HG03280 (cell line): ENCODE results near the gene GALNT11.

Experiments used
- ATAC-seq: cut with Tn5 transposase; IDR thresholded peaks from one replicate; pipeline ENCODE4 v1.9.1; 2021; ENCODE audit warnings: mild to moderate bottlenecking, moderate library complexity; ENCODE audit not compliant: unreplicated experiment

The GALNT11 gene

DNA sequence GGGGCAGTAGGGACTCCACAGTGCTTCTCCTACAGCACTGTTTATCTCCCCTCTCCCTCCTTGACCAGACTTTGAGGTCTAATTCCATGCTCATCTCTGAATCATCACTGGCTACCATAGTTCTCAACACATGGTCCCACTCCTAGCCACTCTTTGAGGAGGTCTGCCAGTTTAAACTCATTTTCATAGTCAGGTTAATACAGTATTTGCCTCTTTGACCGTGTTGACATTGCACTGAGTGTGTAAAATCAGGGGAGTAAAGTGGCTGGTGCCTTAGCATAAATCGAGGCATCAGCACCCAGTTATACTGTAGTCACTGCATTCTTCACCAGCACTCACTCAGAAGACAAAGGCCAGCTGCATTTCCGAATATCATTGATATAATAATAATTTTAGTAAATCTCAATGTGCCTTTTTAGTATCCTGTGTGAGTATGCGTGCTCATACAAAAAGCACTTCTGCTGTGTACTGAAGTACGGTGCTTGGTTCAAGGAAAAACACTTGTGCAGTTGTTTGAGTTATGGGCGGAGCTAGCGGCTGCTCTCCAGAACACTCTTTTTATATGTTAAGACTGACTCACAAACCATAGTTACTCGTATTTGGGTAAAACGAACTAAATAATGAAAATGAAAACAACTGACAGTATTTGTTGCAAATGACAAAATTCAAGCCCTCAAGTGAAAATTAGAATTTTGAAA, 89.7 kb downstream of the GALNT11 start:
- ATAC-seq, result no peak

DNA sequence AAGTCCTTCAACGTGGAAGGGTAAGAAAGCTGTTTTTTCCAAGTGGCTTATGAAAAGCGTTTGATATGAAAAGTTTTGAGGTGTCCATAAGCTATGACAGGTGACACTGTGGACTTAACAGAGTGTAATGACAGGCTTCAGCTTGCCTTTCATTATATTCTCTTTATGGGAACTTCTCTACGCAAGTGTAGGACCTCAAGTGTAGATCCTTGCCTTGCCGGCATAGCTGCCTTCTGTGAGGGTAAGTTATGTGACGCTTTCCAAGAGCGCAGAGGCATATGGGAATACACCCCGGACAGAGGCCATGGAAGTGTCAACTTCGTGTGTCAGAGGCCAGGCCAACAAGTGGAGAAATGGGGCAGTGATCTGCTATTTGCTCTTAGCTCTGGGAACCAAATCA, 91.9 kb downstream of the GALNT11 start:
- no peak for ATAC-seq

DNA sequence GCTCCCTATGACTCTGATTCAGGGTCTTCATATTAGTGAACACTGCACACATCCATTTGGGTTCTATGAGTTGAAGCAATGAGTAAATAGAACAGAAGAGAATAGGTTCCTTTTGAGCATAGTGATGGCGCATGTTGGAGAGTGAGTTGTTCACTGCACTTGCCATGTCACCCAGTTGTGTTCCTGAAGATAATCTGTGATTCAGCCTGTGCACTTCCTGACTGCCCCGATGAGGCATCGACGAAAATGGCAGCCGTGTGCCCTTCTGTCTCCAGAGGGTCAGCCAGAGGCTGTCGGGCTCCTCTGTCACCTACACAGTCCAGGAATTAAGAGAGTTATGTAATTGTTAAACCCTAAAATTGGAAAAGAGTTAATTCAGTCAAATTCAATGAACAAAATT, 94.7 kb downstream of the GALNT11 start:
- ATAC-seq, result no peak

DNA sequence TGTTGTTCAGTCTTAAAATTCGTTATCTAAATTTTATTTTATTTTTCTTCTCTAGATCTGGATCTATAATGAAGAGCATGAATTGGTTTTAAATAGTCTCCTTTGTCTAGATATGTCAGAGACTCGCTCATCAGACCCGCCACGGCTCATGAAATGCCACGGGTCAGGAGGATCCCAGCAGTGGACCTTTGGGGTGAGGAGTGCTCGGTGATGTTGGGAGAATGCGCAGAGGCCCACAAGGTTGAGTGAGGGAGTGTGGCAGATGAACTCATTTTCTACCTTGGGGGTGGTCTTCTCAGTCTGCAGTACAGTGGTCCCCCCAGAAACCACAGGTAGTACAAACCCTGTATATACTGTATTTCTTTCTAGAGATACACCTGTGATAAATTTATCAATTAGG, 95.3 kb downstream of the GALNT11 start:
- no peak for ATAC-seq

DNA sequence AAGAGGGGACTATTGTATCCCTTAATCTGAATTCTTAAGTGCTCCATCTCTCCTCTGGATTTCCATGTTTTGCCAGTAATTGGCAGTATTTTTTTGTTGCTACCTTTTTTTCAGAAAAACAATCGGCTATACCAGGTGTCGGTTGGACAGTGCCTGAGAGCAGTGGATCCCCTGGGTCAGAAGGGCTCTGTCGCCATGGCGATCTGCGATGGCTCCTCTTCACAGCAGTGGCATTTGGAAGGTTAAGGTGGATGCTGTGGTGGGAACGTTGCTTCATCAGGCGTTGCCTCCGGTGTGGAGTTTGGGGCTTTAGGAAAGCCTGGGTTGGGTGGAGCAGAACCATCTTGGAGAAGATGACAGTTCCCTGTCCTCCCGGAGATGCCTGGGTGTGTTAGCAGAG, 96.0 kb downstream of the GALNT11 start:
- ATAC-seq, result no peak

DNA sequence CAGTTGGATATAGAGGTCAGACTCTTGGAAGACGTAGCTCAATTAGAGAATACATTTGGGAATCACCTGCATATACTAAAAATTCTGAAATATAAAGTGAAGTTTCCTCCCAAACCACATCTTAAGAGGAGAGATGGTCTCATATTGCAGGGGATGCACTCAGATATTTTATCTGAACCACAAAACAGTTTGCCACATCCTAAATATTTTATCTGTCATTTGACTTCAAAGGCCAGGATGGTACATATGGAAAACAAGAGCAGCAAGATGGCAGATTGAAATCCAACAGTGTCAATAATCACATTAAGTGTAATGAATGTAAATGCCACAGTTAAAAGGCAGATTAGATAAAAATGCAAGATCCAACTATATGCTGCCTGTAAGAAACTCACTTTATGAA, 97.1 kb downstream of the GALNT11 start:
- no peak for ATAC-seq

DNA sequence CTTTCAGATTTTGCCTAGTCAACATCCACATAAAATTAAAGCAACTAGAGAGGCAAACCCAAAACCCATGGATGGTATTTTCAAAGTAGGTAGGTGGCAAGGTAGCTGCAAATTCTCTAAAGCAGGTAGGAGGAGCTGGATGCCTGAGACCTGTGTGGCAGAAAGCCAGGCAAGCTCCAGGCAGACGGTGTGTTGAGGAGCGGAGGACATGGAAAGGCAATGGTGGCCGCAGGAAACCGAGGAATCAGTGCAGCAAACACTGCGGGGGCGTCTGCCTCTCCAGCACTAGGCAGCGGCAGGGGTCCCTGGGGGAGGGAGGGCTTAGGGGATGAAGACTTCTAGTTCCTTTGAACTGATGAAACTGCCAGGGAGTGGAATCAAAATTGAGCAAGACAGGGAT, 101.3 kb downstream of the GALNT11 start:
- no peak for ATAC-seq

DNA sequence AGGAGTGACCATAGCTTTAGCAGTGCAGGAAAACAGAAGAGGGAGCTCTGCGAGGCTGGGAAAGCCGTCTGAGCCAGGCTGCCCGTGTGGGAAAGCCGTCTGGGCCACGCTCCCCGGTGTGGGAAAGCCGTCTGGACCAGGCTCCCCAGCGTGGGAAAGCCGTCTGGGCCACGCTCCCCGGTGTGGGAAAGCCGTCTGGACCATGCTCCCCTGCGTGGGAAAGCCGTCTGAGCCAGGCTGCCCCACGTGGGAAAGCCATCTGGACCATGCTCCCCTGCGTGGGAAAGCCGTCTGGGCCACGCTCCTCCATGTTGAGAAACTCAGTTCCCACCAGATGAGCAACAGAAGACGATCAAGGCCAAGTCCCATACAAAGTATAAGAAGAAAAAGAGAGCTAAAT, 101.8 kb downstream of the GALNT11 start:
- no peak for ATAC-seq

DNA sequence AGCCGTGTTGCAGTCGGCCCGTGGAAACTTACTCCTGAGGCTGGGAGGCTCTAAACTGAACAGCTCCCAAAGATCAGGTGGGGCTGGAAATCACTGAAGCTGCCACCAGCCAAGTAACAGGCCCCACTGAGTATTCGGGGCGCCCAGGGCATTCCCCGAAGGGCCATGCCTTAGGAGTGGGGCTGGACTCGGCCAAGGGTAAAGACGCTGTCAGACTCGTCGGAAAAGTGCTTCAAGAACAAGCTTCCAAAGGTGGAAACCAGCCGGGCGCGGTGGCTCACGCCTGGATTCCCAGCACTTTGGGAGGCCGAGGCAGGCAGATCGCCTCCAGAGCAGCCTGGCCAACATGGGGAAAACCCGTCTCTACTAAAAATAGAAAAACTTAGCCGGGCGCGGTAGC, 102.8 kb downstream of the GALNT11 start:
- no peak for ATAC-seq

DNA sequence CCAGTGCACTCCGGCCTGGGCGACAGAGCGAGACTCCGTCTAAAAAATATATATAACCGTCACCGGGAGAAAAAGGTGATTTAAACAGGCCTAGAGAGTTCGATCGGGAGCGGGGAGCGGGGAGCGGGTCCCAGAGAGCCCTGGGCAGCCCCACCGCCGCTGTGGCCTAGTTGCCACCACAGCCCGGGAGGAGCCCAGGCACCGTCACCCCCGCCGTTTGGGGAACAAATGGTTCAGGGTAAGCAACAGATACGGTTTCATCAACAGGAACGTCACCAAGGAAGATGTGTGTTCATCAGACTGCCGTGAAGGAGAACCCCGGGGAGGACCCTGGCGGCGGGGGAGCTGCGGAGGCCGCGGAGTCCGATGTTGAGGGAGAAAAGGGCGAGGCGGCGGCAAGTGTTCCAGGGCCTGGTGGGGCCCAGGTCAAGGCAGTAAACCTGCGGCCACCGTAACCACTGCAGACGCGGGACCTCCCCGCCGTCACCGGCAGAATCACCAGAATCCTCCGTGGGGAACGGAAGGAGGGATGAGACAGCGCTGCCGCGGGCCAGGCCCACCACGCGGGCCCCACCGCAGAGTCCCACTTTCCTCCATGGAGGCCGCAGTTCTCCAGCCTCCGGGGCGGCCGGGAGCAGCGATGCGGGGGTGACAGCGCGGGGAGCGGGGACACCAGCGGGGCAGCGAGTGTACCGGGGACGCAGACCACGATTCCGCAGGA, 103.4 kb downstream of the GALNT11 start:
- no peak for ATAC-seq

DNA sequence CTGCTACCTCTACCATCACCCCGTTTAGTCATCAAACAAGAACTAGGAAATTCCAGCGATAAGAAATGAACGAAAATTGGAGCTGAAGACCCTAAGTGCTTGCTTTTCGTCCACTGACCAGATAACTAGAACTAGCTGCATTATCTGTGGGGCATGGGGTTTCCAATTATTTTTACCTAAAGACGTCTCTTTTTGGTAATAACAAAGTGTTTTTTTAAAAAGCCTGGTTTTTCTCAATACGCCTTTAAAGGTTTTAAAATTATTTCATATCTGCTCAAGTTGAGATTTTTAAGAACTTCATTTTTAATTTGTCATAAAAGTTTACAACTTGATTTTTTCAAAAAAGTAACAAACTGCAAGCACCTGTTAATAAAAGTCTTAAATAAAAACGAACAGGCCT, 104.2 kb downstream of the GALNT11 start:
- no peak for ATAC-seq

DNA sequence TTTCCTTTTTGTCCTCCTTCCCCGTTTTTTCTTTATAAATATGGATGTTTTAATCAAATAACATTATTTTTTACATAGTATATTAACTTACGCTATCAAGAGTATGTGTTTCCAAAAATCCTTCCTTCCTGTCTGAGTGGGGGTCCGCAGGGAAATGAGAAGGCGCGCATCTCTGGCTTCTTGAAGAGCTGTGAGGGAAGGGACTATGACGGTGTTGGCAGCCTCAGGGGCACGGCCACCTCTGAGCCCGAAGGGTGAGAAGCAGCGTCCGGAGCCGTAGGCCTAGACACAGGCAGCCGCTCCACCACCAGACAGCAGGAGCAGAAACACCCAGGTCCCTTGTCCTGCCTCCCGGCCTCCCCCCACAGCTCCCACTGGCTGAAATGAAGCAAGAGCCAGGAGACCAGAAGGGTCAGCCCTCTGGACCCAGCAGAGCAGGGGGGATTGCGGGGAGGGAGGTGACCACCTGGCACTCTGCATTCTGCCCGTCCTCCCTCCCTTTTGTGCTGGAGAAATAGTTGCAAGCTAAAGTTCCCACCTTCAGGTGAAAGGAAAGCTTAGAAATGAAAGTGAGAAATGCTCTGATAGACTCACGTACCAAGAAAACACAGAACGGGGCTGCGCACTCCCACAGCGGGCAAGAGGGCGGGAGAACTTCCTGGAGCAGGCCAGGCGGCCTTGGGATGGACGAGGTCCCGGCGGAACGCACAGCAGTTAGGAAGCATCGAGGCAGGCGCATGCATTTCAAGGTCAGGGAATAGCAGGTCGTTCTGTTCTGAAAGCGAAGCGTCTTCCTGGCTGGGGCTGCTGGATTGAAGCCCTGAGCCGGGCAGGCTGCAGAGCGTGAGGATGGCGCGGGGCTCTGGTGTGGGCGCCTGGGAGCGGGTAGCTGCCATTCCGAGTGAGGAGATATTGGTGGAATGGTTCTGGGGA, 105.5 kb downstream of the GALNT11 start:
- no peak for ATAC-seq

DNA sequence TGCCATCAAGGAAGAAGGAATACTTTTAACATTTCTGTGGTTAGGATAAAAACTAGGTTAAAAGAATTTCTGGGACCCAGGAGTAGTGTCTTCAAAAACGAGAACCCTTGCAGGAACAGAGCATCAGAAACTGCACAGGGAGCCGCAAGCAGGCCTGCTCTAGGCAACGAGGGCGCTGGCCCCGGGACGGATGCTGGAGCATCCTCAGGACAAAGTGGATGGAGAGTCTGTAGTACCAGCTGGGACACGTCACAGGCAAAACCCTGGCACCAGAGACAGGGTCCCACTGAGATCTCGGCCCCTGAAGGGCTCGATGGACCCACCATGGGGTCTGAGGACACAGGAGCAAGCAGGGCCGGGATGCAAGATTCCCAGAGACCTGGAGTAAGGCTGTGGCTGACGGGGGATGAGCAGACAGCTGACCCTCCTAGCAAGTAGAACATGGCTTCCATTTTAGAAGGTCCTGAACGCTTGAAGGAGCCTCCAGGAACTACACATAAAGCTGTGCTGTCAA, 106.6 kb downstream of the GALNT11 start:
- ATAC-seq, result no peak

DNA sequence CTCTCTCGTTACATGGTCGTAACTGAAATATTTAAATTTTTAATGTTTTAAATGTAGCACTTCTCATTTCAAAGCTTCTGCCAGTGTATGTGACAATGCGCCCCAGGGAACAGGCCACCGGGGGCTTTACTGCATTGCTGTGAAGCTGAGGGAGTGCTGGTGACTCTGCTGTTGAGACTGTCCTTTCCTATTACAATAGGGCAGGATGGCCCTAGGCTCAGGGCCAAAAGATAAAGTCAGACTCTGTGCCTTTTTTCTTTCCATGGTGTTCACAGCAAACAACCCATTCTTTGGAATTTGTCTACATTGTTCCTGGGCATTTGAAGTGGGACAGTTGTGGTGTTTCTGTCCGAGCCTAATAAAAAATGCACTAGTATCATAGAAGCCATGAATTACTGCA, 107.3 kb downstream of the GALNT11 start:
- ATAC-seq, result no peak

DNA sequence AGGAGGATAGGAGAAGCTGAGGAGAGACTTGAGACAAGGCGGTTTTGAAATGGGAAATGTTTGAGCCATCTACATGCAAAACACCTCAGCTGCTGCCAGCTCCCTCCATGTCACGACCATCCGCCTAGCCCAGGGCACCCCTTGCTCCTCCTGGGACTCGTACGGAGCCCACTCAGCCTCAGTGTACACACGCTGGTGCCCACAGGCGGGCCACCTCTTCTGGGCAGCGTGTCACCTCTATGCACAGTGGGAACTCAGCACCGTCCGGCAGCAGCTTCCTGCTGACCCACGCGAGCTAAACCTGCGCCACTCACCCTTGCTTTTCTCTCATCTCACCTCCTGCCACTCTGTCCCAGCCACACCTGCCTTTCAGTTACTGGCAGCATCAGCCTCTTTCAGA, 108.3 kb downstream of the GALNT11 start:
- ATAC-seq, result no peak

DNA sequence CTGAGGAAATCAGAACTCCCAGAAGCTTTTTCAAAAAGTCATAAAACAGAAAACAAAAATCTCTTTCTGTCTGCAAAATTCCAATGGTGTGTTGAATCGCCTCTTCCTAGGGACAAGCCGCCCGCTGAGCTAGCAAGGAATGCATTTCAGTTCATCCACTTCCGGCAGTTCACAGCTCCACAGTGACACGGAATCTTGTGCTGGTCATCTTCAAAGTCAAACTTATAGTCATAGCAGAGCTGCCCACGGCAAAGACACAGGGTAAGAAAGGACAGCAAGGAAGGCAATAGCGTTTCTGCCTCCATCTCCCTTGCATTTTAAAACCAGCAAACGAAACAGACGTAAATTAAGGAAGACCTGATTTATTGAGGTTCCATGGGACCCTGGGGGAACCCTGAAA, 111.2 kb downstream of the GALNT11 start:
- no peak for ATAC-seq

DNA sequence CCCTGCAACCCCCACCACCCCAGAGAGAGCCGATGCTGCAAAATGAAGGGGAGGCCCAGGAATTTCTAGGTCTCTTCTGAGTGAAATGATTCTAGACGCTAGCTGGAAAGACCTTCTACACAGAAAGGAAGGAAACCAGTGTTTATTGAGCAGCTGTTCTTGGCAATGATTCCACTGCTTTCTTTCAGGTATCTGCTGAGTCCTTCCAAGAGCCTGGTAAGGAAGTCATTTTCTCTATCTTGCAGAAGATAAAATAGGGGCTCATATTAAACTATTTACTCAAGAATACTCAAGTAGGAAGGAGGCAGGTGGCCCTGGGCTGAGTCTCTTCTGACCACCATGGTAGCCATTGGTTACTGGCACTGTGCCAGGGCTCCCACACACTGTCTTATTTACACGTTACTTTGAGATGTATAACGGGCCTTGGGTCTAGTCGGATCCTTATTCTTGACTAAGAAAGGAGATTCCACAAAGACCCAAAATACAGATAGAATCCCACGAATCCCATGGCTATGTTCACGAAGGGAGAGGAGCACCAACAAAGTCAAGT, 112.1 kb downstream of the GALNT11 start:
- ATAC-seq, result no peak

DNA sequence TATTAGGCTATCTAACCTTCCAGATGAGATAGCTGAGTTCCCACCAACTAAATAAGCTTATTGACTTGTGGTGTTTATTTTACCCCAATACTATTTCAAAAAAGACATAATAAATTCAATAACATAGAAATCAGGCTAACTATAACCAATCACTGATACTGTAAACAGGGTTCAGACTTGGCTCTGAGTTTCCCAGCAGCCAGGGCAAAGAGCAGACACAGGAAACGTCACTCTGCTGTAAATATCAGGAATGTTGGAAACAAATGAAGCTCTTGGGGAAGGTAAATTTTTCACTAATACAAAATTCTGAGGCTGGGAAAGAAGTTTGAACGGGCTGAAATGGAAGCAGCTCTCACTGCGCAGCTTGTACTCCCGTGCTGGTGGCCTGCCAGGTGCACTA, 114.6 kb downstream of the GALNT11 start:
- no peak for ATAC-seq

DNA sequence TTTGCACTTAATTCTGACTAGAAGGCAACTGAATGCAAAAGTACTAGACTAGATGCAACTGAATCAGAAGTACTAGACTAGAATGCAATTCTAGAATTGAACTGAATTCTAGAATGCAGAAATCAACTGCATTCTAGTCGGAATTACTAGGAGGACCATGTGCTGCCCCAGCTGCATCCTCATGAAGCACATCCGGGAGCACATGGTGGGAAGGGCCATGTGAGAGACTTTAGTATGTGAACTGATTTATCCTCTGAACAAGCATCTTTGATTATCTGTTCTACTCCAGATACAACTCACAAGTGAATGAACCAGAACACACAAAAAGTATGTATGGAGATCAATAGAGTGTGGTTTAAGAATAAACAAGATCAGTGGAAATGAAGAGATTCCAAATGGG, 115.1 kb downstream of the GALNT11 start:
- no peak for ATAC-seq

DNA sequence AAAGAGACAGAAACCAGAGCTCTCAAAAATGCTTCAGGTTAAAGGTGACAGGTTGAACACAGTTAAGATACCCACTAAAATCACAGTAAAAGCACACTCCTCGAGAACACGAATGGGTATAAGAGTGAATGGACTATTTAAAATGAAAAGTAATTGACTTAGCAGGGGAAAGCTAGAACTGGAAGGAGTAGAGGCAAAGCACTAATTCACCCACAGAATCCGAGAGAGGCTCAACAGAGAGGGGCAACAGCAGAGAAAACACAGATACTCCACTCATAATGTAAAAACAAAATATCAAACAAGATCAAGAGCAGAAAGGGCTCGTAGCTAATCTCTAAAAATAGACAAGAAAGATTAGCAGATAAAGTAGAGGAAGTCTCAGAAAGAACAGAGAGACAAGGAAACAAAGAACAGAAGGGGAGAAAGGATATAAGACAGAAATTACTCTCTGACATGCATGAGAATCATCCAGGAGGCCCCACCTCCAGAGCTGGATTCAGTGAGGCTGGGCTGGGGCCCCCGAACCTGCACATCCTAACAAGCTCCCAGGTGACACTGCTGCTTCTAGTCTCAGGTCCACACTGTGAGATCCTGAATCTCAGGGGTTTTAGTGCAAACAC, 117.6 kb downstream of the GALNT11 start:
- ATAC-seq, result no peak
